ENCODE data around the gene ZBTB43. TPM values are rescaled to one million over a fixed set of nuclear protein-coding genes. Genes with fewer than 3 reads are reported as not detected.
"Not testable (repeated sequence)": the region's sequence is repeated elsewhere in the genome, so short reads cannot be mapped to it uniquely, and the experiment has no call there.

ZBTB43 gene
- total and polyA plus RNA-seq, 4 experiments from 2014 or later = 8.2 to 22.7 (median 15.7) TPM

- Histone ChIP-seq H3K27me3 (ENCODE audit: insufficient read depth, low read length) (no peaks in the 10 kb centered on the region), H3K27ac (ENCODE audit: low read depth, low read length) (no peak overlapping the region), H3K36me3 (ENCODE audit: insufficient read depth, low read length) (no peaks in the 10 kb centered on the region), H3K4me1 (ENCODE audit: insufficient read depth, low read length) (peaks cover 5% of the 10 kb centered on the region), H3K4me3 (ENCODE audit: low read length in 2 of 2) (no peak overlapping the region), H3K9me3 (ENCODE audit: control insufficient read depth in 1 of 2, low read length in 2 of 2) (no peaks in the 10 kb centered on the region)
- H3K4me1 Mint-ChIP-seq = peaks cover 0 to 4% (median 2%) of the 10 kb centered on the region in 4 donors
- no peak overlapping the region for H3K4me3 Mint-ChIP-seq
- ChIA-PET POLR2A (ENCODE audit: partially characterized antibody) (interaction anchor here (0.6 to 3.1 kb wide), 3 partner anchors 58 to 76 kb away, joined by 4 to 40 read pairs (median 11); no protein-coding TSS in a partner anchor), CTCF (ENCODE audit: partially characterized antibody) (interaction anchor here (0.6 to 12.8 kb wide), 24 partner anchors 9 to 172 kb away, joined by 3 to 587 read pairs (median 4); no protein-coding TSS in a partner anchor)
- no peaks in the 10 kb centered on the region for H3K9me3 Mint-ChIP-seq
- intact Hi-C loops (cut with micrococcal nuclease) = loop anchor here (1.0 kb wide), 1 partner anchor 76 kb away; no protein-coding TSS in a partner anchor
- no peak overlapping the region for H3K27ac Mint-ChIP-seq
- DNase-seq = peak; percentile 68 to 79 (median 76)
- H3K36me3 Mint-ChIP-seq = no peaks in the 10 kb centered on the region
- H3K27me3 Mint-ChIP-seq = peaks cover 11 to 23% of the 10 kb centered on the region in 2 donors
Observed at GRCh38 chr9:126781186-126782052, 23.4 kb upstream of the ZBTB43 start.

- Mint-ChIP-seq H3K9me3 (no peaks in the 10 kb centered on the region), H3K4me3 (no peak overlapping the region), H3K27me3 (peaks cover 17 to 29% of the 10 kb centered on the region in 2 donors), H3K36me3 (no peaks in the 10 kb centered on the region), H3K4me1 (peaks cover 0 to 4% (median 2%) of the 10 kb centered on the region in 4 donors), H3K27ac (no peak overlapping the region)
- H3K36me3 ChIP-seq (ENCODE audit: insufficient read depth, low read length) = no peaks in the 10 kb centered on the region
- DNase-seq = no peak
- ChIA-PET CTCF (ENCODE audit: partially characterized antibody) (interaction anchor here (0.6 to 12.8 kb wide), 19 partner anchors 8 to 91 kb away, joined by 3 to 587 read pairs (median 4); no protein-coding TSS in a partner anchor), POLR2A (ENCODE audit: partially characterized antibody) (interaction anchor here (1.8 to 3.1 kb wide), 2 partner anchors 59 to 76 kb away, joined by 11 to 40 read pairs; no protein-coding TSS in a partner anchor)
- H3K4me3 ChIP-seq (ENCODE audit: low read length in 2 of 2) = no peak overlapping the region
- no peaks in the 10 kb centered on the region for H3K9me3 ChIP-seq (ENCODE audit: control insufficient read depth in 1 of 2, low read length in 2 of 2)
- H3K27ac ChIP-seq (ENCODE audit: low read depth, low read length) = no peak overlapping the region
- no peaks in the 10 kb centered on the region for H3K27me3 ChIP-seq (ENCODE audit: insufficient read depth, low read length)
- intact Hi-C loops (cut with micrococcal nuclease) = no loop called here
- peaks cover 5% of the 10 kb centered on the region for H3K4me1 ChIP-seq (ENCODE audit: insufficient read depth, low read length)
Observed at GRCh38 chr9:126782053-126782388, 22.8 kb upstream of the ZBTB43 start.

- POLR2A ChIA-PET (ENCODE audit: partially characterized antibody) = interaction anchor here (1.3 kb wide), 1 partner anchor 79 kb away, joined by 3 read pairs; no protein-coding TSS in a partner anchor
- no peaks in the 10 kb centered on the region for H3K36me3 Mint-ChIP-seq
- no peaks in the 10 kb centered on the region for H3K27me3 ChIP-seq (ENCODE audit: insufficient read depth, low read length)
- H3K27ac Mint-ChIP-seq = no peak overlapping the region
- no peaks in the 10 kb centered on the region for H3K9me3 Mint-ChIP-seq
- no peak overlapping the region for H3K27ac ChIP-seq (ENCODE audit: low read depth, low read length)
- peaks cover 5% of the 10 kb centered on the region for H3K4me1 ChIP-seq (ENCODE audit: insufficient read depth, low read length)
- peaks cover 12 to 30% of the 10 kb centered on the region in 2 donors for H3K27me3 Mint-ChIP-seq
- H3K4me3 Mint-ChIP-seq = no peak overlapping the region
- no peak overlapping the region for H3K4me3 ChIP-seq (ENCODE audit: low read length in 2 of 2)
- intact Hi-C loops (cut with micrococcal nuclease) = no loop called here
- H3K36me3 ChIP-seq (ENCODE audit: insufficient read depth, low read length) = no peaks in the 10 kb centered on the region
- no peak for DNase-seq
- no peaks in the 10 kb centered on the region for H3K9me3 ChIP-seq (ENCODE audit: control insufficient read depth in 1 of 2, low read length in 2 of 2)
- CTCF ChIA-PET (ENCODE audit: partially characterized antibody) = interaction anchor here (1.6 to 12.8 kb wide), 2 partner anchors 12 to 77 kb away, joined by 3 to 587 read pairs; no protein-coding TSS in a partner anchor
- peaks cover 0 to 4% (median 0%) of the 10 kb centered on the region in 4 donors for H3K4me1 Mint-ChIP-seq
Observed at GRCh38 chr9:126783949-126784348, 20.9 kb upstream of the ZBTB43 start.

DNA sequence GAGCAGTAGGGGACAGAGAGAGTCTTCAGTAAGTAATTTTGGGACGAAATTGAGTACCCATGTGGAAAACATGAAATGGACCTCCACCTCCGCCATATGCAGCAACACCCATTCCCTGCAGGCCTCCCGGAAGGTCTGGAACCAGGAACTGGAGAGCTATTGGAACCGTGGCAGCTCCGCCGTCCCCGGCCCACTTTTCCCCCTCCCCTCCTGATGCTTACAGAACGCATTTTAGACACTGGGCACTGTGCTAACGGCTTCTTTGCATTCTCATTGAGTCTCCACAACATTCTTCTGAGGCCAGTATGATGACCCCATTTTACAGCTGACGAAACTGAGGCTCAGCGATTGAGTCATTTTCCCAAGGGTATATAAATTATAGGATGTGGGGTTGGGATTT, 20.4 kb upstream of the ZBTB43 start:
- CTCF ChIA-PET (ENCODE audit: partially characterized antibody) = interaction anchor here (1.6 to 12.8 kb wide), 2 partner anchors 12 to 77 kb away, joined by 3 to 587 read pairs; no protein-coding TSS in a partner anchor
- Histone ChIP-seq H3K4me3 (ENCODE audit: low read length in 2 of 2) (no peak overlapping the region), H3K9me3 (ENCODE audit: control insufficient read depth in 1 of 2, low read length in 2 of 2) (no peaks in the 10 kb centered on the region), H3K36me3 (ENCODE audit: insufficient read depth, low read length) (no peaks in the 10 kb centered on the region), H3K27ac (ENCODE audit: low read depth, low read length) (no peak overlapping the region), H3K27me3 (ENCODE audit: insufficient read depth, low read length) (no peaks in the 10 kb centered on the region), H3K4me1 (ENCODE audit: insufficient read depth, low read length) (peaks cover 5% of the 10 kb centered on the region)
- POLR2A ChIA-PET (ENCODE audit: partially characterized antibody) = interaction anchor here (1.3 kb wide), 1 partner anchor 79 kb away, joined by 3 read pairs; no protein-coding TSS in a partner anchor
- Mint-ChIP-seq H3K9me3 (no peaks in the 10 kb centered on the region), H3K27me3 (peaks cover 12 to 31% of the 10 kb centered on the region in 2 donors), H3K4me1 (peaks cover 0 to 4% (median 0%) of the 10 kb centered on the region in 4 donors), H3K36me3 (no peaks in the 10 kb centered on the region), H3K27ac (no peak overlapping the region), H3K4me3 (no peak overlapping the region)
- intact Hi-C loops (cut with micrococcal nuclease) = no loop called here
- no peak for DNase-seq

- H3K4me1 ChIP-seq (ENCODE audit: insufficient read depth, low read length); POLR2A ChIA-PET (ENCODE audit: partially characterized antibody); H3K36me3 ChIP-seq (ENCODE audit: insufficient read depth, low read length); H3K27ac ChIP-seq (ENCODE audit: low read depth, low read length); DNase-seq; H3K27ac Mint-ChIP-seq; H3K9me3 ChIP-seq (ENCODE audit: control insufficient read depth in 1 of 2, low read length in 2 of 2); H3K9me3 Mint-ChIP-seq; H3K4me3 Mint-ChIP-seq; H3K4me3 ChIP-seq (ENCODE audit: low read length in 2 of 2); H3K4me1 Mint-ChIP-seq; H3K27me3 ChIP-seq (ENCODE audit: insufficient read depth, low read length); H3K36me3 Mint-ChIP-seq; intact Hi-C loops (cut with micrococcal nuclease): not testable (repeated sequence)
- CTCF ChIA-PET (ENCODE audit: partially characterized antibody) = interaction anchor here (1.6 to 12.8 kb wide), 2 partner anchors 13 to 78 kb away, joined by 3 to 587 read pairs; no protein-coding TSS in a partner anchor
- H3K27me3 Mint-ChIP-seq = peaks cover 16 to 34% of the 10 kb centered on the region in 2 donors
Observed at GRCh38 chr9:126784841-126785240, 20.0 kb upstream of the ZBTB43 start.

GRCh38 chr9:126788046-126788445, 16.8 kb upstream of the ZBTB43 start:
- Mint-ChIP-seq H3K27me3 (peaks cover 27 to 37% of the 10 kb centered on the region in 2 donors), H3K9me3 (no peaks in the 10 kb centered on the region), H3K4me1 (no peaks in the 10 kb centered on the region), H3K36me3 (no peaks in the 10 kb centered on the region), H3K4me3 (no peak overlapping the region), H3K27ac (no peak overlapping the region)
- Histone ChIP-seq H3K9me3 (ENCODE audit: control insufficient read depth in 1 of 2, low read length in 2 of 2) (no peaks in the 10 kb centered on the region), H3K4me3 (ENCODE audit: low read length in 2 of 2) (no peak overlapping the region), H3K27ac (ENCODE audit: low read depth, low read length) (no peak overlapping the region), H3K36me3 (ENCODE audit: insufficient read depth, low read length) (no peaks in the 10 kb centered on the region), H3K4me1 (ENCODE audit: insufficient read depth, low read length) (no peaks in the 10 kb centered on the region), H3K27me3 (ENCODE audit: insufficient read depth, low read length) (no peaks in the 10 kb centered on the region)
- CTCF ChIA-PET (ENCODE audit: partially characterized antibody) = interaction anchor here (1.1 kb wide), 1 partner anchor 82 kb away, joined by 8 read pairs; no protein-coding TSS in a partner anchor
- intact Hi-C loops (cut with micrococcal nuclease) = no loop called here
- POLR2A ChIA-PET (ENCODE audit: partially characterized antibody) = no interaction called here
- DNase-seq = no peak
